GM23338 (cell line): ENCODE results near the gene YWHAB.

Experiments used
- EZH2 ChIP-seq: fragments of 200-600 bp; sonication (generic); IDR thresholded peaks from one replicate; pipeline ENCODE4 v1.8.0; 2017; ENCODE audit warnings: antibody characterized with exemption, mild to moderate bottlenecking, low read depth; ENCODE audit not compliant: unreplicated experiment
- TF ChIP-seq, protein P1 (sequence below), 2 experiments: fragments of 200-600 bp in 1 of 2; sonication (generic) in 1 of 2; conservative IDR thresholded peaks; 2 replicates each; pipeline versions ENCODE4 v1.5.1 to v1.6.1; 2016 to 2017; ENCODE audit warnings: antibody characterized with exemption in 2 of 2, low read depth in 2 of 2, mild to moderate bottlenecking in 2 of 2, moderate library complexity in 1 of 2

DNA sequence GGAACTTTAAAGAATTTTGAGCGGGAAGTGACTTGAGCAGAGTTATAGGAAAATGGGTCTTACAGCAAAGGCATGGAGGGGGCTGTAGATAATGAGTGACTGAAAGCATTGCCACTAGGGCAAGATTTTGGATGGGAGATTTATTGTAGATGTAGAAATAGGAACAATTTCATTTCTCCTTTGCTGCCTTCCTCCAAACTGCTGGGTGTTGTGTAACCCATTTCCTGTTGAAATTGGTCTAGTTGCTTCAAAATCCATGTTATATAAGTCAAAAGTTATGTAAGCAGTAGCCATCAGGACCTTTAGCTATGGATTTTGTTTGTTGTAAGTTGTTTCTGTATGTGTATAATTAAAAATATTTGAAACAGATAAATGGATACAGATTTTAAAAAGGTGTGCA lies 11.1 kb downstream of the YWHAB start:
- TF ChIP-seq, protein P1, sequence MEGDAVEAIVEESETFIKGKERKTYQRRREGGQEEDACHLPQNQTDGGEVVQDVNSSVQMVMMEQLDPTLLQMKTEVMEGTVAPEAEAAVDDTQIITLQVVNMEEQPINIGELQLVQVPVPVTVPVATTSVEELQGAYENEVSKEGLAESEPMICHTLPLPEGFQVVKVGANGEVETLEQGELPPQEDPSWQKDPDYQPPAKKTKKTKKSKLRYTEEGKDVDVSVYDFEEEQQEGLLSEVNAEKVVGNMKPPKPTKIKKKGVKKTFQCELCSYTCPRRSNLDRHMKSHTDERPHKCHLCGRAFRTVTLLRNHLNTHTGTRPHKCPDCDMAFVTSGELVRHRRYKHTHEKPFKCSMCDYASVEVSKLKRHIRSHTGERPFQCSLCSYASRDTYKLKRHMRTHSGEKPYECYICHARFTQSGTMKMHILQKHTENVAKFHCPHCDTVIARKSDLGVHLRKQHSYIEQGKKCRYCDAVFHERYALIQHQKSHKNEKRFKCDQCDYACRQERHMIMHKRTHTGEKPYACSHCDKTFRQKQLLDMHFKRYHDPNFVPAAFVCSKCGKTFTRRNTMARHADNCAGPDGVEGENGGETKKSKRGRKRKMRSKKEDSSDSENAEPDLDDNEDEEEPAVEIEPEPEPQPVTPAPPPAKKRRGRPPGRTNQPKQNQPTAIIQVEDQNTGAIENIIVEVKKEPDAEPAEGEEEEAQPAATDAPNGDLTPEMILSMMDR (conservative IDR thresholded peaks at IDR 0.05; ENCODE audit: low read depth in 2 of 2) = no peak
- no peak for TF ChIP-seq EZH2
